Stimulated activated CD4-positive, alpha-beta T cell treated with anti-CD3 and anti-CD28 coated beads, Interleukin-2, amount 100 ng/mL, for 4 hours (primary cell): ENCODE measurements around the gene AACS.
"Not testable (repeated sequence)": the region's sequence is repeated elsewhere in the genome, so short reads cannot be mapped to it uniquely, and the experiment has no call there.

Source experiments
- DNase-seq: peaks from one replicate; pipeline ENCODE4 v3.0.0-alpha.2; 2020; ENCODE audit warnings: low read depth

The AACS gene

DNA sequence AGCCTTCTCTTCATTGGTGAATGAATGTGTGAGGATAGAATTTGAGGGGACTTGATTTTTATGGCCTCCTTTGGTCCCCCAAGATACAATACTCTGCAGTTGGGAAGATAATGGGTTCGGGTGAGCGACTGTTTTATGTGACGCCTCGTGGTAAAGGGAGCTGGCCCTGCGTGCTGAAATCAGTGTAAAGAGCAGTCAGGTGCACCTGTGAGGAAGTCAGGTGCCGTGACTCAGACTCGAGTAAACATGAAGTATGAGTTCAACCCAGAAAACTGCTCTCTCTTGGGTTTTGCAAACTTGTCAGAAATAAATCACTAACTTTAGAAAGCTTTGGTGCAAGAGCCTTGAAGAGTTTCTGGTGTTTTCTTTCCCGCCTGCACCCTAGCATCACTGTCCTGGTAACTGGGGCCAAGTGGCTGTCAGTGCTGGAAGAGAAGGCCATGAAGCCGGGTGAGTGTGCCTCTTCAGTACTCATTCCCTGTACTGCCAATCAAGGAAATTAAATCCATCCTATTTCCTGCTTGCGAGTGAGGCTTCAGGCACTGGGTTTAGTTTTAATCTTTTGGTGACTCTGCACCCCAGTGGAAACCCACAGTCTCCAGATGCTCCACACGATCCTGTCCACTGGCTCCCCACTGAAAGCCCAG is 59.2 kb downstream of the AACS start:
- no peak for DNase-seq

DNA sequence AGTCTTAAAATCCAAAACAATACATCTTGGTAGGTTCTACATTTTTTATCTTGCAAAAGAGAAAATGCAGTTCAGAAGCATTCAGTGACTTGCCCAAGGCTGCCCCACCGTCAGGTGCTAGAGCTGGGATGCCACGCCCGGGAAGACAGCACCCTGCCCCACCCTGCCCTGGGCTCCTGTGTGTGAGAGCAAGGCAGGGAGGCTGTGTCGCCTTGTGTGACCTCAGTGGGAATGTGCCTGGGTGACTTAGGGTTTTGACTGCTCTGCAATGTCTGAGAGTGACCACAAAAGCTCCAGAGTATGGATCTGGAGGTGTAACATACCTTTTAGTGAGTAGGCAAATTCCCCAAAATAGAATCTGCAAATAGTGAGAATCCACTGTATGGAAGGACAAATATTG is 60.0 kb downstream of the AACS start:
- no peak for DNase-seq

DNA sequence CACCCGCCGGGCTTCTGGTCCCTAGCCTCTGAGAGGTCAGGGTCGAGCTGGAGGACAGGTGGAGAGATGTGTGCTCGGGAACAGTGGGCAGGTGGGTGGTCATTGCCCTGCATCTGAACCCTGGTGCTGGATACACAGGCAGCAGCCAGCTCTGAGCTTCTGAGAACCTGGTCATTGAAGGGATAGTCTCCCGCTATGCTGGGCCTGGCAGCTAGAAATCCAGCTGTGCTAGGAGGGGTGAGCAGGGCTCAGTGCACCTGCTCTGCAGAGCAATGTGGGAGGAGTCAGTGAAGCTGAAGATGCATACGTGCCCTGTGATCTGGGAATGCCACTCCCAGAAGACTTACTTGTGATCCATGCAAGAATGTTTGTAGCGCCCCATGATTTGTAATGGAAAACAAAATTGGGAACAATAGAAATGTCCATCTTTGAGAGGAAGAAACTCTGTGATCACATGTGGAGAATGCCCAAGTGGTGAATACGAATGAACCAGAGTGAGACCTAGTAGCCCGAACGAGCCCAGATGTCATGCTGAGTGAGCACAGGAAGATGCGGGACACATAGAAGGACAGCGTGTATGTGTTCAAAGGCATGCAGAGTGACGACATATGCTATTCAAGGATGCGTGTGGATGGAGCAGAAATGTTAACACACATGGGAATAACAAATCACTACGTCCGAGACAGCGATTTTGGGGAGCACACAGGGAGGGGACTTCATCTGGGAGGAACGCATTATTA is 63.4 kb downstream of the AACS start:
- DNase-seq, result no peak

DNA sequence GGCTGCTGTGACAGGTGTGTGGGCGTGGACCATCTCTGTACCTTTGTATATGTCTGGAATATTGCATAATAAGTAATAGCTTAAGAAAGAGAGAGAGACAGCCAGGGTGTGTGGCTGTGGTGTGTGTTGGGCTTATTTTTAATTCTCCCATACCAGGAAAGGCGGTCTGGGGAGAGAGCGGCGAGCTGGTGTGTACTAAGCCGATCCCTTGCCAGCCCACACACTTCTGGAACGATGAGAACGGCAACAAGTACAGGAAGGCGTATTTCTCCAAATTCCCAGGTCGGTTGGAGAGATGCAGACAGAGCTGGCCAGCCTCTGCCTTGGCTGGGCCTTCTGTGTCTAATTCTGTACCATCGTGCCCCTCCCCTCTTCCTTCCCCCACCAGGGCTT is 63.9 kb downstream of the AACS start:
- no peak for DNase-seq

DNA sequence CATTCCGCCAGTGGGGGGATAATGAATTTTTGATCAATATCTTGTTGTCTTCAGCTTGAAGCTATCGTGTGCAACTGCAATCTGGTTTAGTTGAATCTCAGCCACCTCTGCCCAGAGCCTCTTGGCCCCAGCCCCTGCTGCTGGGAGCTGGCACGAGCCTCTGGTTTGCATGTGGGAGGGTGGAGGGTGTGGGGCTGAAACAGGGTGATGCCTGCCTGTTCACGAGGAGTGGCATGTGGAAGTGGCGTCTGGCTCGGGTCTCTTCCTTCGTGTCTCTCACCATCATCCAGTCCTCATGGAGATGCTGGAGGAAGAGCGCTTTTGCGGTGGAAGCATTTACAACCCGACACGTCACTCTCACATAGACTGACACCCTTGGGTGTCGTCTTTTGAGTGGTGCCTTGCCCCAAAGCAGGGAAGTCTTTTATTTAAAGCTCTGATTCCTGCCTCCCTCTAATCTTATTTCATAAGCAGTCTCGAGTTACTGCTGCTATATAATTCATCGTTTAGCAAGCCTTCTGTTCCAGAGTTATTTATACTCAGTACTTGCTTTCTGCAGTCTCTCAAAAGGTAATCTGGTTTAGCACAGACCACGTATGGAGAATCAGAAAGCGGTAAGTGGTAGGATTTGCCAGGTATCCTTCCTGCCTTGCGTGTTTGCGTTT is 64.5 kb downstream of the AACS start:
- DNase-seq, result no peak

- DNase-seq, result no peak
Measured at GRCh38 chr12:125131958-125132357, 66.7 kb downstream of the AACS start.

DNA sequence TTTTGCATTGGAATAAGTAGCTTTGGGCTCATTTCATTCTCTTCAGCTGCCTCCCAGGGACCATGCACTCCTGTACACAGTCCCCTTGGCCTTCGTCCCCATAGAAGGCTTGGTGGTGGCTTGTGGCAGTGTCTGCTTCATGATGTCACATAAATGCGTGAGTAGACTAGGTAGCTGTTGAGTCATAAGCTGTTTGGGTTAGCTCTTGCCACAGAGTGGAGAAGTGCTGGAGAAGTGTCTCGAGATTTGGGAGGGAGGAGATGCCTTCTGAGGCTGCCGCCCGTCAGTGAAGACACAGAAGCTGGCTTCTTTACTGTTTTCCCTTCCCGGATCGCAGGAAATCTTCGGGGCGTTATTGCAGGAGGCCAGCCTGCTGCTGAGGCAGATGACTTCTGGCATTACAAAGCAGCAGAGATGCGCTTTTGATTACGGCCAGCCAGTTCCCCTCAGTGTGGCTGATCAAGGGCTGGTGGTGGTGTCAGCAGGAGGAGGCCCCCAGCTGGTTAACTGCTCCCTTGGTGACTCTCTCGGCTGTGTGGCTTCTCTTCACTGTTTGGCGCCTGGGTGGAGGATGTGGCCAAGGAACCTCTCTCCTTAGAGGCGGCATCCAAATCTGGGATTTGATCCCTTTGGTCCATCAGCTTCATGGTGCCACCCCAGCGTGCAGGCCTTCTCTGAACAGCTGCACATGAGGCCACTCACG is 67.6 kb downstream of the AACS start:
- no peak for DNase-seq

DNA sequence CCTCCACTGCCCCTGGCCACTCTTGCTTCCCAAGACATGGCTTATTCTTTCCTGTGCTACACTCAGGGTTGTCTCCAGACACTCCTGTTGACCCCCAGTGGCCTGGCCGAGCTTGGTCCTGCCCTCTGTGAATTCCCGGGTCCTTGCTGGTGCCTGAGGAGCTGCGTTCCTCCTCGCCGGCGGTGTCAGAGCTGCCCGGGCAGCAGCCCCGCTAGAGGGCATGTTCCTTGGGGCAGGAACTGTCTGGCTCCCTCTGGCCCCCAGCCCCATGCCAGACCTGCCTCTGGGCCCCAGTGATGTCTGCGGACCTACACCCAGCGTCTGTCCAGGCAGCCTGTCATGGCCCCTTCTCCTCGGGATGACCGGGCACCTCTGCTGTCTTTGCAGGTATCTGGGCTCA is 68.4 kb downstream of the AACS start:
- no peak for DNase-seq

- DNase-seq, result no peak
Measured at GRCh38 chr12:125134576-125134975, 69.3 kb downstream of the AACS start.

- no peak for DNase-seq
Measured at GRCh38 chr12:125135906-125136305, 70.7 kb downstream of the AACS start.

DNA sequence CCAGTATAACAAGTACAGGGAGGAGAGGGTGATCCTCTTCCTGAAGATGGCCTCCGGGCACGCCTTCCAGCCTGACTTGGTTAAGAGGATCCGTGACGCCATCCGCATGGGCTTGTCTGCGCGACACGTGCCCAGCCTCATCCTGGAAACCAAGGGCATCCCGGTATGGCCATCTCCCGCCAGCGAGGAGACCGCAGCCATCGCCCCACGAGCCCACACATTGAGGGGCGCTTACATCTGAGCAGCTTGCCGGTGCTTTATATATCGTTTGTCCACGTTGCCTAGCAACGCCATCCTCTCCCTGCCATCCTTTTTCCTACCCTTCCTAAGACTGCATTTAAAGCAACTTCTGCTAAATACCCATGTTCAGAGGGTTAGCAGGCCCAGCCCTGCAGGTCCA is 71.5 kb downstream of the AACS start:
- no peak for DNase-seq

DNA sequence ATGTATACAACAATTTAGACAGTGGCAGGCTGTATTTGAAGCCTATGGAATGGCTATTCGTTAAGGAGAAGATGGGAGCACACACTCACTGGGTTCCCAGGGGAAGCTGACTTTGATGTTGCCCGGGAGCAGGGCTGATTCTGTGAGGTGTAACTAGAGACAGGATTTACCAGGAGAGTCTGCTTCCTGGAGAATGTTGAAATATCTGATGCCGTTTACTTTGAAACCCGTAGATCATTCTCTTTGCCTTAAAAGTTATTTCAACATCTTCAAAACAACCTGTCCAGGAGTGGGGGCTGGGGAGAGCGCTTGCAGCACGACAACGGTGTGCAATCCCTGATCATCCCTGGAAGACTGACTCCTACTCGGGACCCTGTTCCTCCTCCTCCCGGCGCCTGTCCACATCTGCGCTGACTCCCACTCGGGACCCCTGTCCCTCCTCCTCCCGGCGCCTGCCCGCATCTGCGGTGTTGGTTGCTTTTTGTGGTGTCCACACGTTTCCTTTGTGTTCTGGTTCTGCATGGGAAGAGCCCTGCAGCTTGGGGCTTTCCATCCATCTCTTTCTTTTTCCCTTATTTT is 72.6 kb downstream of the AACS start:
- no peak for DNase-seq

DNA sequence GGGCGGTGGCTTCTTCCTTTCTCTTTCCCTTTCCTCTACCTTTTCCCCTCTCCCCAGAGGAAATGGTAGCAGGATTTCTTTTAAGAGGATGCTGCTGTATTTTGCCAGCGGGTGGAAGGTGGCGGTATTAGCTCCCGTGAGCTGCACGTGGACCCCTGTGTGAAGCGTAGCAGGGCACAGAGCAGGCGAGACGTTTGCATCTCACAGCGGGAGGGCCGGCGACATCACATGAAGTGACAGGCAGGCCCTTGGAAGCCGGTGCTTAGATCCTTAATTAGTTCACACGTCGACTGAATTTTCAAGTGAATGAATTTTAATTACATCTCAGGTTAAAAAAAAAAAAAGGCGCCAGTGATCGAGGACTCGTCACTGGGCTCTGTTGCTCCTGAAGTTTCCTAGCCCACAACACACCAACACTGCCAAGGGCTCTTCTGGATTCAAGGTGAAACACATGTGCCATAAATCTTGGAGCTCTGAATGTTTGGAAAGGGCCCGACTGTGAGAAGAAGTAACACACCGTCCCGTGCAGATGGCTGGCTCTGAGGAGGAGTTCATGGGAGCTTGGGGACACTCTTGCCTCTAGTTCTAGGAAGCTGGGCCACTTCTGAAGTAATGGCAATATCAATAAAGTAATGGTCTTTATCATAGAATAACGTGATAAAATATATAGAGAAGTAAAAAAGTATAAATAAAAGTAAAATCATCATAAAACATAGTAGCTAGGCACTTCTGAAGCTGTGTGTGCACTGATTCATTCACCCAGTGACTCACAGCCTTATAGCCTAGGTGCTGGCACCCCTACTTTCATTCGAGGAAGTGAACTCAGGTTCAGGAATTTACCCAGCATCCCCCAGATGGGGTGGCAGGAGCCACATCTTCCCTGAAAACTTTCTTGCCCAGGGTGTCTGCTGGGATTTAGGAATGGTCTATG is 75.3 kb downstream of the AACS start:
- no peak for DNase-seq

DNA sequence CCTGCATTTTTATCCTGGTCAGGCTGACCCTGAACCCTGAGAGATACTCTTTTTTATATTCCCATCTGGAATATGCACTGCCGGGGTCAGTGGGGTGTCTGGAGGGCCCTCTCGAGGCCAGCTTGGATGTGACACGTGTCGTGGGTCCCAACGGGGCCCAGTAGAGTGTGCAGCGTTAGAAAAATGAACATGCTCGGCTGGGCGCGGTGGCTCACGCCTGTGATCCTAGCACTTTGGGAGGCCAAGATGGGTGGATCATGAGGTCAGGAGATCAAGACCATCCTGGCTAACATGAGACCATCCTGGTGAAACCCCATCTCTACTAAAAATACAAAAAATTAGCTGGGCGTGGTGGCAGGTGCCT is 76.0 kb downstream of the AACS start:
- DNase-seq, result not testable (repeated sequence)

DNA sequence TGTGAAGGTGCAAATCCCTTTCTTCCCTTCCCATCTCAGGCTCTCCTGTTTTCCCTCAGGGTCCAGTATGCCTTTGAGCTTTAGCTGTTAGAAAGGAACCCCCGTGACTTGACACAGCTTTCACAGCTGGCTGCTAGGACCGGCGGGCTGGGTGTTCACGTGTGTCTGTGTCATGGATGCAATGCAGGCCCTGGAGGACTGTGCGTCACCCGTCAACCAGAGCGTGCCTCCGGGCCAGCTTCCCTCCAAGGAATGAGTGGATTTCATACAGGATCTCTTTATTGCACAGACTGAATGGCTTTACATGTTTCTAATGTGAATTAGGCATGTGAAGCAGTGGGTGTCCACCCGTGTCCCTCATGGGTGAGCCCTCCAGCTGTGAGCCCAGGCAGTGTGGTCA is 77.4 kb downstream of the AACS start:
- DNase-seq, result no peak

DNA sequence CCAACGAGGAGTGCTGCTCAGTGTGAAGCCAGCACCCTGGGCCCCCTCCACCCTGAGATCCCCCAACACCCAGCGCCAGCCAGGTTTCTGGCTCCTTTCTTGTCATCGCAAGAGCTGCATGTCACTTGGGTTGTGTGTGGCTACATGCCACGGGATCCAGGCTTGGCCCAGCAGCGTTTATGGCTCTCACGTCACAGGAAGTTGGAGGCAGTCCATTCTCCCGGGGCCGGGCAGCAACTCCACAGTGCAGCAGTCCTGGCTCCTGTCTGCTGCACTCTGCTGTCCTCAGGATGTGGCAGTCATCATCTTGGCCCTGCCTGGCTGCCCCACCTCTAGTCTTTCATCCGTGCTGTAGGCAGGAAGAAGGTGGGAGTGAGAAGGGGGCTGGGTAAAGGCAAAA is 78.3 kb downstream of the AACS start:
- DNase-seq, result no peak

- no peak for DNase-seq
Measured at GRCh38 chr12:125145196-125145595, 80.0 kb downstream of the AACS start.

DNA sequence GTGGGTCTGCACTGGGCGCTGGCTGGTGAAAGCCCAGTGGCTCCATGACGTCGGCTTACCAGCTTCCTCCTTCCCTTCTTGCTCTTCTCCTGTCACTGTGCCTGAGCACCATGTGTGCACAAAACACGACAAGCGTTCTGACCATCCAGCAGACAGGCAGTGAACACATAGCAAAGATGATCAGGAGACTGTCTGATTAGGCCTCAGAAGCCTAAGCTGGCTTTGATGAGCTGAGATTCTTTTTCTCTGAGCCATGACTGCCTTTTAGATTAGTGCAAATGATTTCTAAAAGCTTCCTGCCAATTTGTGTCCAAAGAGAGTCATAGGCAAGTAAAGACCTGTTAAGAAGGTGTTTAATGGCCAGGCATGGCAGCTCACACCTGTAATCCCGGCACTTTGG is 83.1 kb downstream of the AACS start:
- DNase-seq, result no peak

DNA sequence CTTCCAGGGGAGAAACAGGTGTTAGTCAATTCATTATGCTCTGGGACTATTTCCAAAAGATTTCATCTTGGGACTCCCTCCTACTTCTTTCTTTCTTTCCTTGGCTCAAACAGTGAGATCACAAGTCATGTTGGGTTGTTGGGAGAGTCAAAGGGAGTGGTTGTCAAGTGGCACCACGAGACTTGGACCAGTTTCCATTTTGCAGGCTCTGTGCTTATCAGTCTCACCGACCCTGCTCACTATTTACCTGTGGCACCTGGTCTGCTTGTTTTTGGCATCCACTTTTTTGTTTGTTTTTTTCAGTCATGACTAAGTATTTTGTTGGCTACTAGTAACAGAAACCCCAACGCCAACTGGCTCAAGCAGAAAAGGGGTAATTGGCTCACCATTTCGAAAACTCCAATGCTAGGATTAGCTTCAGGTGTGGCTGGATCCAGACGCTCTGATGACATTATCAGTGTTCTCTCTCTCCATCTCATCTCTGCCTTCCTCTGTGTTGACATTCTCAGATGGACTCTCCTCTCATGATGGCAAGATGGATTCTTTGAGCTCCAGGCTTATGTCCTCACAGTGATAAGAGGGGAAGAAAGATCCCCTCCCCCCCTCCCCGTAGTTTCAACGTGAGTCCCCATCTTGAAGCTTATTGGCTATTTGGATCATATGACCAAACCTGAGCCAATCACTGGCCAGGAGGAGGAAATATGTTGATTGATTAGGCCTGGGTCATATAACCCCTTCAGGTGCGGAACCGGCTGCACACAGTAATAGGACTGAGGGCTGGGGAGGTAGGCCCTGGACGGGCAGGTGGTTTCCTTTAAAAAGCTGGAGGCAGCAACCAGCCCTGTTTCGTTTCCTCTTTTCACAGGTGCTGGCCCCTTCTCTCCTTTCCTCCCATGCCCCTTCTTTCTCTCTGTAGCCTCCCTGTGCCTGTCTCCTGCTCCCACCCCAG is 84.2 kb downstream of the AACS start:
- no peak for DNase-seq

DNA sequence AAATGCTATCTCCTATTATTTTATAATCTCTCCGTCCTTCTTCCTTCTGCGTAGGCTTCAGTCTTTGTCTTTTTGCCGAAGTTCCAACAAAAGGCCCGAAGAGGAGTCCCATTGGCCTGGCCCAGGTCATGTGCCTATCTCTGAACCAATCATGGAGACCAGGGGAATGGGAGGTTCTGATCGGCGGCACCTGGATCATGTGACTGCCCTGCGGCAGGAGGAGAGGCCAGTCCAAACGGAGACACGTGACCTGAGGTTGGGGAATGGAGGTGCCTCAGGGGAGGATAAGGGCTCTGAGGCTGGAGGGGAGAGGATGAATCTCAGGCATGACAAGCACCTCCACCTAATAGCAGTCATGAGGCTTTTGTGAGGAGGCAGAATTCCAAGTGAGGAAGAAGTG is 86.0 kb downstream of the AACS start:
- no peak for DNase-seq
